Activated naive CD4-positive, alpha-beta T cell treated with anti-CD3 and anti-CD28 coated beads, Interleukin-2, amount 50 U/mL, for 24 hours (primary cell): ENCODE measurements around the gene TM2D3.

Source experiments
- H3K27ac Mint-ChIP-seq: one replicate; pipeline ENCODE4 v1.8.0; 2021; ENCODE audit warnings: mild to moderate bottlenecking, mixed read lengths
- H3K27me3 Mint-ChIP-seq: one replicate; pipeline ENCODE4 v1.8.0; 2021; ENCODE audit warnings: mixed read lengths
- H3K36me3 Mint-ChIP-seq: one replicate; pipeline ENCODE4 v1.8.0; 2021; ENCODE audit warnings: mixed read lengths
- H3K4me1 Mint-ChIP-seq: one replicate; pipeline ENCODE4 v1.8.0; 2021; ENCODE audit warnings: mixed read lengths
- H3K4me3 Mint-ChIP-seq: one replicate; pipeline ENCODE4 v1.8.0; 2021; ENCODE audit warnings: mild to moderate bottlenecking, mixed read lengths
- H3K9me3 Mint-ChIP-seq: one replicate; pipeline ENCODE4 v1.8.0; 2021; ENCODE audit warnings: mixed read lengths

TM2D3 gene

DNA sequence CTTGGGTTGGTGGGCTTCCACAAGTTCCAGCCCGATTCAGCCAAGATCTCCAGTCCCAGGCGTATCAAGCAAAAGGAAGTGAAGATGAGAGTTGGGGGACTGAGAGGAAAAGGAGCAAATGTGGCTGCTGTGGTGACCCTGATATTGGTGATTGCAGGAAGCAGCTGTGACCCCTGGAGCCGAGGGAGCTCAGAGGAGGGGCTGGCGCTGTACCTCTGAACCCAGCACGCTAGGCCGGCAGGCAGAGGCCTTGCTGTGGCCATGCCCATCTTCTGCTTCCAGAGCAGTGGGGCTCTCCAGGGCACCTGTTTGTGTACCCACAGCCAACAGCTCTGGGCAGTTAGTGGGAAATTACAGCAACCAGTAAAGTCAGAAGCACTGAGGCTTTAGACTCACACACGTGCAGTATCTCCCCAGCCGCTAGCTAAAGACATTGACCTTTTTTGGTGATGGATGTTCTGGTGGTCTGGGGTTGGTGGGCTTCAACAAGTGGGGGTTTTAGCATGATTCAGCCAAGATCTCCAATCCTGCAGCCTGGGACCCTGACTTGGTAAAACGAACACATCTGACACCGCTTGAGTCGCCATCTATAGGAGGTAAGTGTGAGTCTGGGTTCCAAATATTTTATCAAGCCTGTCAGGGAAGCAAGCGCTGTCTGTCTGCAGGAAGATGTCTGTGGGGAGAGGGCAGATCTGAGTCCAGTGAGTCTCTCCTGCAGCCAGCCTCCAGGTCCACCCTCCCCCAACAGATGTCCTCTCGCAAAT lies 33.1 kb downstream of the TM2D3 start:
- H3K27me3 Mint-ChIP-seq: no peaks in the 10 kb centered on the region
- H3K9me3 Mint-ChIP-seq: peaks cover 6% of the 10 kb centered on the region
- peaks cover 11% of the 10 kb centered on the region for H3K36me3 Mint-ChIP-seq
- H3K4me3 Mint-ChIP-seq: no peak overlapping the region
- peaks cover 23% of the 10 kb centered on the region for H3K4me1 Mint-ChIP-seq
- H3K27ac Mint-ChIP-seq: no peak overlapping the region

DNA sequence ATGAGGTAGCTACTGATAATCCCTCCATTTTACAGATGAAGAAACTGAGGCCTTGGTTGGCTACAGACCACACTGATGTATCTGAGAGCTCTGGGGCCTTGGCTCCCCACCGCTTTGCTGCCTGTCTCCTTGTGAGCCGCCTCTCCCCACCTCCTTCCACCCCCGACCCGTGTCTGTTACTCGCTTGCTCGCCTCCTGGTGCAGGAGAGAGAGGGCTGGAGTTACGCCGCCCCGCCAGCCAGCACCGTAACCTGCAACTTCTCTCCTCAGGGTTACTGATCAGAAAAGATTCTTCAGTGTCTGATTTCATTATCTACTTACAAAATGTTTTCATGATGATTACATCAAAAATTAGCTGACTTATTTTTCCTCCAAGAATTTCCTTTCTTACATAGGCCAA lies 34.1 kb downstream of the TM2D3 start:
- H3K9me3 Mint-ChIP-seq: peaks cover under 1% of the 10 kb centered on the region

DNA sequence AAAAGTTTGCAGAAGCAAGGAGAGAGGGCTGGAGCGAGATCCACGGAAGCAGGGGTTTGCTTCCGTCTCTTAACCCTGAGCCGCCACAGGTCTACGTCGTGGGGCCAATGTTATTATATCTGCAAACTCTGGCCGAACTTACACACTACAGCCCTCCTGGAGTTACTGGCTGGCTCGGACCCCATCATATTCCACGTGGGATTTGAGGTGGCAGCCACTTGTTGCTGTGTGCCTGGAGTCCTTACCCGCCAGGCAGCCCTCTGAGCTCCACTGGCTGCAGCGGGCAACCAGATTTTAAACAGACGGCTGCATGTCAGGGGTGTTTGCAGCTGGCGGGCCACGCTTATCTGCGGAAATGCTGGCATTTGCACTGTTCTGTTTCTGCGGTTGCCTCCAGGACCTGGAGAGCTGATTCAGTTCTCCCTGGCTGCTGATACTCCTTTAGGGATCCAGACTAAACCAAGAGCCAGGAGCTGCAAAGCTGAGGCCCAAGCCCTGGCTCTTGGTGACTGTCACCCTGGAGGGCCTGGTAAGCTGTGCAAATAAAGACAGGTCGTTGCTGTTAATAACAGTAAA lies 34.7 kb downstream of the TM2D3 start:
- peaks cover 11% of the 10 kb centered on the region for H3K4me1 Mint-ChIP-seq

More for the DNA sequence above, 34.1 kb downstream of the TM2D3 start:
- Mint-ChIP-seq H3K27ac (no peak overlapping the region), H3K4me3 (no peak overlapping the region), H3K4me1 (peaks cover 14% of the 10 kb centered on the region), H3K36me3 (peaks cover 3% of the 10 kb centered on the region), H3K27me3 (no peaks in the 10 kb centered on the region)

DNA sequence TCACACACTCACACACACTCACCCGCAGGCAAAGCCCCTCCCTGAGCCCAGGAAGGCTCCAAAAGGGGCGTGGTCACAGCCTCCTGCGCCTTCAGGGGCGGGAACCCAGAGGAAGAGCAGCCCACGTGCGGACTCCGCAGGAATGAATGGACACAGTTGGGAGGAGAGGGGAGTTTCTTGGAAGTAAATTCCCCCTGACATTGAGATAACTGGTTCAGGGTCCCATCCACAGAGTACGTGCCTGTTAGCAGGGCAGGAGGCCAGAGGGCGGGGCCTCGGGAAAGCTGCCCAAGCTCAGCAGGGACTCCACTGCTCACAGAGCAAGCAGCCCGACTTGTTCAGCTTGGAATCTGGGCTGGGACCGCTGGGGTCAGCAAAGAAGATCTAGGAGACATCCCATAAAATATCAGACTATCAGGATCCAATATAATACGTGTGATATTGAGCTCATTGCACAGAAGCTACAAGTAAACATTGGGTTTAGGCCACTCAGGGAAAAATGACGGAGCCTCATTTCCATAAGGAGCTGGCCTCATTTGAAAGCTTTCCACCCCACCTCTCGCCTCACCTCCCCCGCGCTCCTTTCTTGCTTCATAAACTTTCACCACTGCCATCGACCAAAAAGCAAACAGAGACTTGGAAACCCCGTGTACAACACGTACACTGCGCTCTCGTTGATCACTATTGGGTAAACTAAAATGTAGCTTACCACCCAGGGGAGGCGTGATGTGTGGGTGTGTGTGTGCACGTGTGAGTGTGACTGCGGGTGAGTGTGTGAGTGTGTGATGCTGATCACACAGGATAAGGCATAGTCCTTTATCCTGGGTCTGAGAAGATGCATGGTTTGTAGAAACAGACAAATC lies 36.0 kb downstream of the TM2D3 start:
- Mint-ChIP-seq H3K36me3 (no peaks in the 10 kb centered on the region), H3K4me3 (no peak overlapping the region), H3K4me1 (no peaks in the 10 kb centered on the region), H3K27ac (no peak overlapping the region), H3K27me3 (no peaks in the 10 kb centered on the region), H3K9me3 (no peaks in the 10 kb centered on the region)

More for the DNA sequence above, 34.7 kb downstream of the TM2D3 start:
- H3K36me3 Mint-ChIP-seq: no peaks in the 10 kb centered on the region
- H3K9me3 Mint-ChIP-seq: no peaks in the 10 kb centered on the region
- H3K27ac Mint-ChIP-seq: no peak overlapping the region
- H3K27me3 Mint-ChIP-seq: no peaks in the 10 kb centered on the region
- no peak overlapping the region for H3K4me3 Mint-ChIP-seq

DNA sequence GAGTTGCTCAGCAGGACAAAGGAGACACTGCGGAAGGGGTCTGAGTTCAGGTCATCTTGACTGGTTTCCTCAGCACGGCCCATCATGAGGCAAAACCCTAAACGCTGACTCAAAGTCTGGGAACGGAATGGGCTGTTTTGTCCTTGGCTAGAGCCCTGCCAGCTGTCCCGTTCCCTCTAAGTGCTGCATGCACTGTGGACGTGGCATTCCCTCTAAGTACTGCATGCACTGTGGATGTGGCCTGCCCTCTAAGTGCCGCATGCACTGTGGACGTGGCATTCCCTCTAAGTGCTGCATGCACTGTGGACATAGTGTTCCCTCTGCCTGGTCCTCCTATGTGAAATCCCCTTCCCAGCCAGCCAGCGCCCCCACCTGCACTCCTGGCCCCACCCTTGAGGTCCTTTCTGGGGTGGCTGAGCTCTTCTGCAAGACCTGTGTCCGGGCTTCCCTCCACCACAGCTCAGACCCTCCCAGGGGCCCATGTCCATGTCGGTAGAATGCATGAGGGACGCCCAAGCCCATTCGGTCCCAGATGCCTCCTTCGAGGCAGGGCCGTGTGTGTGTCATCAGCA lies 36.7 kb downstream of the TM2D3 start:
- no peaks in the 10 kb centered on the region for H3K9me3 Mint-ChIP-seq
- H3K27ac Mint-ChIP-seq: no peak overlapping the region
- no peaks in the 10 kb centered on the region for H3K4me1 Mint-ChIP-seq
- no peaks in the 10 kb centered on the region for H3K36me3 Mint-ChIP-seq
- H3K27me3 Mint-ChIP-seq: no peaks in the 10 kb centered on the region
- no peak overlapping the region for H3K4me3 Mint-ChIP-seq

DNA sequence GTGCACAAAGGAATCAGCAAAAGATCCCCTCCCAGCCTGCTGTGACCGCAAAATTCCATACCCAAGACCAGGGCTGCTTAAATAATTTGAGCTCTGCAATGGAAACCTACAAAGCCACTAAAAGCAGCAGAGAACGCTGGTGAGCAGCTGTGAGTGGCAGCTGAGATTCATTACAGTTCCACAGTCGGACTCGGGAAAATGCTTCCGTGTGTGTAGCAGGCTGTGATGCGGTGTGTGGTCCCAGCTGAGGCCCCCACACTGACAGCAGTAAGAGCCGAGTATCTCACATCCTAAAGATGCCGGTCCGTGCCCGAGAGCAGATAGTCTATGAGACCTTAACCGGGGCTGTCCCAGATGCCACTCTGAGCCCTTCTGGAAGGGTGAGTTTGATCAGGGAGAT lies 37.4 kb downstream of the TM2D3 start:
- Mint-ChIP-seq H3K27me3 (no peaks in the 10 kb centered on the region), H3K4me3 (no peak overlapping the region), H3K9me3 (no peaks in the 10 kb centered on the region), H3K27ac (no peak overlapping the region), H3K4me1 (no peaks in the 10 kb centered on the region), H3K36me3 (no peaks in the 10 kb centered on the region)

DNA sequence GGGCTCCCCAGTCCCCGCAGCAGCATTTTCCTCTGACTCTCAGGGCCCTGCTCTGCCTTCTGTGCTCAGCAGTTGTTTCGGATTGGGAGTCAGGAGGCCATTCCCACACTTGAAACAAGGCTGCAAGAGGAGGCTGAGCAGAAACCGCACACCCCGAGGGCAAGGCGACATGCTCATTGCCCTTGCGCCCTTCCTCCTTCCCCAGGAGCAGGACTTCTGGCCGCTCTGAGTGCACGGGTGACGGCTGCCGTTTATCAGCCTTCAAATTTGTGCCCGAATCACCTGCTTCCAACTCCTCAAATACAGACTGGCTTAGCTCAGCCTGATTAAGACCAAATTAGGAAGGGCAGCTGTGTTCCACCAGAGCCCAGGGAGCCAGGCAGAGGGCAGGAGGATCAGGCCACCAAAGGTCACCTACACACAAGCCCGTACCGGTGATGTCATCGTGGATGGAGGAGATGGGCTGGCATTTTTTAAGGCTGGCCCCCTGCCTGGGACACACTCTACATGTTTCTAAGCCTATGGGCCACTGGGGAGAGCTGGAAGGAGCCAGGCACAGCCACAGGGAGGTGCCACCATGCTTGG lies 38.1 kb downstream of the TM2D3 start:
- Mint-ChIP-seq H3K4me3 (no peak overlapping the region), H3K27me3 (no peaks in the 10 kb centered on the region), H3K4me1 (no peaks in the 10 kb centered on the region), H3K27ac (no peak overlapping the region), H3K36me3 (no peaks in the 10 kb centered on the region), H3K9me3 (no peaks in the 10 kb centered on the region)

DNA sequence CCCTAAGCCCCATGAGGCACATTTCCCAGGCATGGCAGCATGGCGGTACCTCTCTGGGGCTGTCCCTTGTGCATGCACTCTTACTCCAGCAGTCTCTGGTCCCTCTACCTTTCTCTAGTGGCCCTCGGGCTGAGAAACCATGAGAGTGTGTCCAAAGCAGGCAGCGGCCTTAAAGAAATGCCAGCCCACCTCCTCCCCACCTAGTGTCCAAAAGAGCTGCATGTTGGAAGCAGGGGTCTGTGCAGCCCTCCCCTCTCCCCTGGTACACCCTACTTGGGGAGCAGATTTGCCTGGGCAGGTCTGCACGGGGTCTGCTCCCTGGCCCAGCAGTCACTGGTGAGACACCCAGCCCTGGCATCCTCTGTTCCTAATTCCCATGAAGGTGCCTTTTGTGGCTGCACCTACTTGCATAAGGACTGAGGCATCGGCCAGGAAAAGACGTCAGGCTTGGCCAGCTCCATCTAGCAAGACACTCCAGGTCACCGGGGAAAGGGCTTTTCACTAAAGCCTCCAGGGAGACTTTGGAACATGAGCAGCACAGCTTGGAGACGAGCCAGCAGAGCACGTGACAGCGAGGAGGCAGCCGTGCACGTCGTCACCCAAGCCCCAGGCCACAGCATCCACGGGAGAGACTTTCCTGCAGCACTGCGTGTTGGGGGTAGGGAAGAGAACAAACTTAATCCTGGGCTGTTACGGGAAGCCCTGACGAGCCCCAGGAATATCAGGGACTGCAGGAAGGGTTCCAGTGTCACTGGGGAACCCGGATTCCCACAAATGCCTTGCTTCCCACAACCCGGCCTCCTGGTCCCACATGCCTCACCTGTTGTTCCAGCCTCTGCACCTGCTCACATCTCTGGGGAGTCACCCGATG lies 38.8 kb downstream of the TM2D3 start:
- no peaks in the 10 kb centered on the region for H3K4me1 Mint-ChIP-seq
- no peaks in the 10 kb centered on the region for H3K36me3 Mint-ChIP-seq
- no peaks in the 10 kb centered on the region for H3K27me3 Mint-ChIP-seq
- H3K27ac Mint-ChIP-seq: no peak overlapping the region
- H3K9me3 Mint-ChIP-seq: no peaks in the 10 kb centered on the region
- no peak overlapping the region for H3K4me3 Mint-ChIP-seq

DNA sequence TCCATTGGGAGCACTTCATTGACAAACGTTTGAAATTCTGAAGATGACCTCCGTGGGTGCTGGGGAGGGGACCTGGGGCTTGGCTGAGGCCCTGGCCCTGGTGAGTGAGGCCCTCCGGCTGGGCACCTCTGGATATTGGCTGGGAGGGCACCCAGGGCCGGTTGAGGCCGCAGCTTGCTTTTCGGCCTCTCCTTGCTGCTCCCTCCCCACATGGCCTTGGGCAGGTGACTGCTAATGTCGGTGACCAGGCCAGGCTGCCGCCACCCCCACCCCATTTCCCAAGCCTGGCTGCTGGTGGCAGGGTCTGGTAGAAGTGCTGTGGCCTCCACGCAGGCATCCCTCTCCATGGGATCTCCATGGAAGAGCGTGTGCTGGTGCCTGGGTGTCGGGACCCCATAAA lies 39.5 kb downstream of the TM2D3 start:
- H3K4me1 Mint-ChIP-seq: no peaks in the 10 kb centered on the region
- no peaks in the 10 kb centered on the region for H3K27me3 Mint-ChIP-seq
- no peaks in the 10 kb centered on the region for H3K9me3 Mint-ChIP-seq
- no peak overlapping the region for H3K4me3 Mint-ChIP-seq
- no peaks in the 10 kb centered on the region for H3K36me3 Mint-ChIP-seq
- no peak overlapping the region for H3K27ac Mint-ChIP-seq

DNA sequence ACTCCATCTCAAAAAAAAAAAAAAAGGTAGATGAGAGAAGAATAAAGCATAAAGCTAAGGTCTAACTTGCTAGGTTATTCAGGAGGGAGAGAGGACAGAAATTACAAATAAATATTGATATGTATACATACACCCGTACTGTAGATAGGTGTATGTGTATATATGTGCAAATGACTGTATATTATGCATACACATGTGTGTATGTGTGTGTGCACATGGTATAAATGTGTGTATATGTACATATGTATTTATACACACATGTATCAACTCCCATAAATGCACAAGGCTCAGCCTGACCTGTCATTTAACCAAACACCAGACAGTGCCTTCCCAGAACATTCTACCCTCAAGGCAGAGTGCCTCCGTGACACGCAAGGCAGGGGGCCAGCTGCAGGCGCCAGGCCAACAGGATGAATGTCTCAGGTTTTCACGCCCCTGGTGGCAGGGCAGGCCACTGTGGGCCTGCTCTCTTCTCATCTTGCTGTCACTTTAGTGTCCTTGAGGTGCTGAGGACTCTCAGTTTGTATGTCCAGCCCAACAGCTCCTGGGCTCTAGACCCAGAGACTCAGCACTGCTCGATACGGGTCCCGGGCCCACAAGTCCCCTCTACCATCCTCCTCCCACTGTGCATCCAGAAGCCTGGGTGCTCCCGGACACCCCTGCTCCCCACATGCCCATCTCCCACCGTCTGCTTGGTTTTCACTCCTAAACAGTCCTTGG lies 40.4 kb downstream of the TM2D3 start:
- Mint-ChIP-seq H3K36me3 (no peaks in the 10 kb centered on the region), H3K27ac (no peak overlapping the region), H3K9me3 (no peaks in the 10 kb centered on the region), H3K27me3 (no peaks in the 10 kb centered on the region), H3K4me3 (no peak overlapping the region), H3K4me1 (no peaks in the 10 kb centered on the region)

DNA sequence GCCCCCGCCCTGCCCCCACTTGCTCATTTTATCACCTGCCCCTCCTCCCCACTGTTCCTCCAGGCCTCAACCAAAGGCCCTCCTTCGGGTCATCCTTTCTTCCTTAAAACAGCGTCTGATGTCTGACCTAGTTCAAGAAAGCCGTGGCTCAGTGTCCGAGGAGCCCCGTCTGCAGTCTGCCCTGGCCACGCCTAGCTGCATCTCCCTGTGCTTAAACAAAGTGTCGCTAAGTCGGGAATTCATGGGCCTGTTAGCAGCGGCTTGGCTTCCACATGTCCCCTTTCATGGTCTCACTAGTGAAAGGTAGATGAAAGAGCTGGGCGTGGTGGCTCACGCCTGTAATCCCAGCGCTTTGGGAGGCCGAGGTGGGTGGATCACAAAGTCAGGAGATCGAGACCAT lies 41.2 kb downstream of the TM2D3 start:
- no peak overlapping the region for H3K4me3 Mint-ChIP-seq
- H3K27ac Mint-ChIP-seq: no peak overlapping the region
- H3K9me3 Mint-ChIP-seq: no peaks in the 10 kb centered on the region
- H3K27me3 Mint-ChIP-seq: no peaks in the 10 kb centered on the region
- H3K36me3 Mint-ChIP-seq: no peaks in the 10 kb centered on the region
- no peaks in the 10 kb centered on the region for H3K4me1 Mint-ChIP-seq

DNA sequence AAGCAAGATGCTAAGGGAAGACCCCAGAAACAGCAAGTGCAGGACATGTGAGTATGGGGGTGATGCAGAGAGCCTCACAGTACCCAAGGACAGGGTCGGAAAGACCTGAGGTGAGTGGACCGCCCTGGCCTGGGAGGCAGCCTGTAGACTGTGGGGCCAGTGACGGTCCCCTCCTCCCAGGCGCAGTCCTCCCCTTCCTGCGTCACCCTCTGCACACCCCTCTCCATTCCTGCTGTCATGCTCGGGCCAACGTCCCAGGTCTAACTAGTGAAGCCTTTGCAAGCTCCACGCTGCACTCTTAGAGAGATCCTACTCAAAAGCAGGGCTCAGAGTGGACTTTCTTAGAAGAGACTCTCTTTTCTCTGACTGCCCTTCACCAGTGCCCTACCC lies 41.6 kb downstream of the TM2D3 start:
- Mint-ChIP-seq H3K27ac (no peak overlapping the region), H3K36me3 (no peaks in the 10 kb centered on the region)

DNA sequence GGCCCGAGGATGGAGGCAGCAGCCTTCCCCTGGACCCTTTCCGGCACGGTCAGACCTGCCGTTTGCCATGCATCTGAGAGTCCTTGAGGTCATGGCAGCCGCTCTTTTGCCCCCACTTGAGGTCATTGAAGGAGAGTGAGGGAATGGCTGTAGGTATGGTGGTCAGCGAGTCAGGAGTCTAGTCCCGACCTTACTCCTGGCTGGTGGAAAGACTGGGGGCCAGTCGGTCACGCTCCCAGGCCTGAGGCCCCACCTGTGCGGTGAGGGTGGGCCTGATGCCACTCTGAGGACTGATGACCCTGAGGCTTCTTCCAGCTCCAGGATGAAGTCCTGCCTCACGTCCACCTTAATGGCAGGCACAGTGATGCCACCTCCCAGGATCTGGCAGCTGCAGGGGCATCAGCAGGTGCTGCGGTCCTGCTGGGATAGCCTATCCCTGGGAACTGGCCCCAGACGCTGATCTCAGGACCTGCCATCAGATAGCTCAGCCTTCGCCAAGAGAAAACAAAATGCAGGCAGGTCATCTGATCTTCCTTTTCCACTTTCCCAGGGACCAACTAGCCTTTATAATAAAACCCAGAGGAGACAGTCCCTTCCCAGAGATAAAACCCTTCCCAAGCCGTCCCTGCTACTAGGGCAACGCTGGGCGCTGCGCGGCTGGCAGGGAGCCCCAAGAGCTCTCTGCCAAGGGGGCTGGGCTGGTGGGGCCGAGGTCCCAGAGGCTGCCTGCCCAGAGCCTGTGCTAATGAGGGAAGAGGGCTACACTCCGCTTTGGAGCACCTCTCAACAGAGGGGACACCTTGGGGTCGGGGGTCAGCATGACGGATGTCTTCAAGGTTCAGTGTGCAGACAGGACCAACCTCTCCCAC lies 42.2 kb downstream of the TM2D3 start:
- H3K9me3 Mint-ChIP-seq: no peaks in the 10 kb centered on the region
- H3K4me3 Mint-ChIP-seq: no peak overlapping the region
- H3K36me3 Mint-ChIP-seq: no peaks in the 10 kb centered on the region
- H3K4me1 Mint-ChIP-seq: no peaks in the 10 kb centered on the region
- no peaks in the 10 kb centered on the region for H3K27me3 Mint-ChIP-seq
- no peak overlapping the region for H3K27ac Mint-ChIP-seq

More for the DNA sequence above, 41.6 kb downstream of the TM2D3 start:
- H3K4me3 Mint-ChIP-seq: no peak overlapping the region
- H3K9me3 Mint-ChIP-seq: no peaks in the 10 kb centered on the region
- no peaks in the 10 kb centered on the region for H3K27me3 Mint-ChIP-seq
- H3K4me1 Mint-ChIP-seq: no peaks in the 10 kb centered on the region
